ENCODE data around the gene ALK. TPM values are rescaled to one million over a fixed set of nuclear protein-coding genes. Genes with fewer than 3 reads are reported as not detected.

ALK gene
- total and polyA plus RNA-seq, 2 donors: 0.19 to 0.21 TPM

DNA sequence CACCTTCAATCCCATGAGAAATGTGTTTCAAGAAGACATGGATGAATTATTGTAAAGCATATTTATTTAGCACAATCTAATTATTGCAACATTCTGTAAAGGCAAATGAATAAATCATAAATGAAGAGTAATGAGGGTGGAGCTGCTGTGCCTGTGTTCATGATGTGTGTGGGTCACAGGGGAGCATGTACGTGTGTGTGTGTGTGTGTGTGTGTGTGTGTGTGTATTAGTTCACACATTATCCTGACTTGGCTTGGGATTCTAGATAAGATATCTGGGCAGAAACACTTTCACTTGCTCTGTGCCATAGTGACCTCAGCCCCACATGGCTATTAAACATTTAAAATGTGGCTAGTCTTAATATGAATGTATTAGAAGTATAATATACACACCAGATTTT lies 361.8 kb downstream of the ALK start:
- H3K27ac ChIP-seq (ENCODE audit: low read depth in 1 of 2, low read length in 1 of 2): no peak overlapping the region
- WGBS: 95% methylated on average over 1 of the region's 1 CpG
- no peak overlapping the region for H3K4me3 ChIP-seq (ENCODE audit: low read length in 2 of 2)
- no peaks in the 10 kb centered on the region for H3K27me3 ChIP-seq (ENCODE audit: control insufficient read depth in 2 of 2, insufficient read depth in 1 of 2, low read length in 1 of 2)
- no peaks in the 10 kb centered on the region for H3K4me1 ChIP-seq (ENCODE audit: control insufficient read depth in 2 of 2, insufficient read depth in 2 of 2, low read length in 2 of 2)
- H3K36me3 ChIP-seq (ENCODE audit: control insufficient read depth in 2 of 2, insufficient read depth in 2 of 2, low read length in 1 of 2): no peaks in the 10 kb centered on the region
- no peak for DNase-seq (ENCODE audit: low read depth in 6 of 9, low spot score in 9 of 9)
- H3K9me3 ChIP-seq (ENCODE audit: control insufficient read depth in 2 of 2, insufficient read depth in 1 of 2, low read length in 1 of 2): no peaks in the 10 kb centered on the region

- Histone ChIP-seq H3K9me3 (ENCODE audit: control insufficient read depth in 2 of 2, insufficient read depth in 1 of 2, low read length in 1 of 2) (no peaks in the 10 kb centered on the region), H3K27ac (ENCODE audit: low read depth in 1 of 2, low read length in 1 of 2) (no peak overlapping the region), H3K4me1 (ENCODE audit: control insufficient read depth in 2 of 2, insufficient read depth in 2 of 2, low read length in 2 of 2) (no peaks in the 10 kb centered on the region), H3K27me3 (ENCODE audit: control insufficient read depth in 2 of 2, insufficient read depth in 1 of 2, low read length in 1 of 2) (no peaks in the 10 kb centered on the region), H3K4me3 (ENCODE audit: low read length in 2 of 2) (no peak overlapping the region), H3K36me3 (ENCODE audit: control insufficient read depth in 2 of 2, insufficient read depth in 2 of 2, low read length in 1 of 2) (no peaks in the 10 kb centered on the region)
- no peak for DNase-seq (ENCODE audit: low read depth in 6 of 9, low spot score in 9 of 9)
Measured at GRCh38 chr2:29558097-29558496, 363.3 kb downstream of the ALK start.

- H3K4me3 ChIP-seq (ENCODE audit: low read length in 2 of 2): no peak overlapping the region
- H3K27ac ChIP-seq (ENCODE audit: low read depth in 1 of 2, low read length in 1 of 2): no peak overlapping the region
- H3K4me1 ChIP-seq (ENCODE audit: control insufficient read depth in 2 of 2, insufficient read depth in 2 of 2, low read length in 2 of 2): no peaks in the 10 kb centered on the region
- H3K27me3 ChIP-seq (ENCODE audit: control insufficient read depth in 2 of 2, insufficient read depth in 1 of 2, low read length in 1 of 2): no peaks in the 10 kb centered on the region
- no peak for DNase-seq (ENCODE audit: low read depth in 6 of 9, low spot score in 9 of 9)
- 86% methylated on average over 1 of the region's 1 CpG for WGBS
- H3K9me3 ChIP-seq (ENCODE audit: control insufficient read depth in 2 of 2, insufficient read depth in 1 of 2, low read length in 1 of 2): no peaks in the 10 kb centered on the region
- no peaks in the 10 kb centered on the region for H3K36me3 ChIP-seq (ENCODE audit: control insufficient read depth in 2 of 2, insufficient read depth in 2 of 2, low read length in 1 of 2)
Measured at GRCh38 chr2:29557268-29557667, 364.1 kb downstream of the ALK start.

DNA sequence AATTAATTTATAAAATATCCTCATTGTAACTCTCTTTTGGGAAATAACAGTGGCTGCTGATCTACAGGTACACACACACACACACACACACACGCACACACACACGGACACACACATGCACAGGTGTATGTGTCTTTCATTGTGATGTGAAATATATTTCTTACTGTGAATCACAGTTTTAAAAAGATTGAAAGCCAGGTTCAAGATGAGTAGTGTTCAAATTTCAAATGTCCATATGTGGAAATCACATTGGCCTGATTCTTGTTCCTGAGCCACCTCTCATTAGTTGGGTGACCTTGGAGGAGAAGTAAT lies 372.4 kb downstream of the ALK start:
- Histone ChIP-seq H3K4me3 (ENCODE audit: low read length in 2 of 2) (no peak overlapping the region), H3K36me3 (ENCODE audit: control insufficient read depth in 2 of 2, insufficient read depth in 2 of 2, low read length in 1 of 2) (no peaks in the 10 kb centered on the region), H3K27me3 (ENCODE audit: control insufficient read depth in 2 of 2, insufficient read depth in 1 of 2, low read length in 1 of 2) (no peaks in the 10 kb centered on the region), H3K9me3 (ENCODE audit: control insufficient read depth in 2 of 2, insufficient read depth in 1 of 2, low read length in 1 of 2) (no peaks in the 10 kb centered on the region), H3K4me1 (ENCODE audit: control insufficient read depth in 2 of 2, insufficient read depth in 2 of 2, low read length in 2 of 2) (no peaks in the 10 kb centered on the region), H3K27ac (ENCODE audit: low read depth in 1 of 2, low read length in 1 of 2) (no peak overlapping the region)
- no peak for DNase-seq (ENCODE audit: low read depth in 6 of 9, low spot score in 9 of 9)
- 92% methylated on average over 2 of the region's 2 CpGs for WGBS

DNA sequence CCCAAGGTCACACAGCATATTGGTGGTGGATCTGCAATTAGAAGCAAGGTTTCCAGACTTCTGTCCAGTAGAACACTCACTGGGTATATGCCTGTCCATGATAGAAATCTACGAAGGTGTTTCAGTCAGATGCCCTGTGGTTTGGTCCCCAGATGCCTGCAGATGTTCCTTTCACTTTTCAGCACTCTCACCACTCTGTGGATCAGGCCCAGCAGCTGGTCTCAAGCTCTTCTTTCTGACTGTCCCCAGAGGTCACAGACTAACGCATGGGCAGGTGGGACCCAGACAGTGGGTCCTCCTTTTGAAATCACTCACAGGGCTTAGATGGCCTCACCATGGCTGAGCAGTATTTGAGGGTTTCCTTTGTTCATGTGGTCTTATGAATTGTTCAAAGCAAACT lies 376.5 kb downstream of the ALK start:
- 63% methylated on average over 2 of the region's 2 CpGs for WGBS
- H3K36me3 ChIP-seq (ENCODE audit: control insufficient read depth in 2 of 2, insufficient read depth in 2 of 2, low read length in 1 of 2): no peaks in the 10 kb centered on the region
- no peaks in the 10 kb centered on the region for H3K4me1 ChIP-seq (ENCODE audit: control insufficient read depth in 2 of 2, insufficient read depth in 2 of 2, low read length in 2 of 2)
- H3K27me3 ChIP-seq (ENCODE audit: control insufficient read depth in 2 of 2, insufficient read depth in 1 of 2, low read length in 1 of 2): no peaks in the 10 kb centered on the region
- no peak overlapping the region for H3K27ac ChIP-seq (ENCODE audit: low read depth in 1 of 2, low read length in 1 of 2)
- H3K4me3 ChIP-seq (ENCODE audit: low read length in 2 of 2): no peak overlapping the region
- no peak for DNase-seq (ENCODE audit: low read depth in 6 of 9, low spot score in 9 of 9)
- no peaks in the 10 kb centered on the region for H3K9me3 ChIP-seq (ENCODE audit: control insufficient read depth in 2 of 2, insufficient read depth in 1 of 2, low read length in 1 of 2)

DNA sequence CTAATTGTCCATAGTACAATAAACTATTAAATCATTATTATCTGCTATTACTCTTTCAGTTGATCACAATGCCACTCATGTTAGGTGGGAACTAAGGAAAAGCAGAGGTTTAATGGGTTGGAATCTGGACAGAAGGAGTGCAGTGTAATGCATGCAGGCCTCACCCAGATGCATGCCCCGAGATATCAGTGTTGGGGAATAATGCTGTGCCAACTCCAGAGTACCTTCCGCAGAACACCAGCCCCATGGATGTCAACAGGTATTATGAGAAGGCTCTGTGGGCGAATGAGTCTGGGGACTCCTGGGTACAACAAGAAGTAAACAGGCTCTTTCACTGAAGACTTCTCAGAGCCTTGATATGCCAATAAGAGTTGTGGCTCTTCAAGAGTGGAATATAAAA lies 377.4 kb downstream of the ALK start:
- Histone ChIP-seq H3K27ac (ENCODE audit: low read depth in 1 of 2, low read length in 1 of 2) (no peak overlapping the region), H3K9me3 (ENCODE audit: control insufficient read depth in 2 of 2, insufficient read depth in 1 of 2, low read length in 1 of 2) (no peaks in the 10 kb centered on the region), H3K4me1 (ENCODE audit: control insufficient read depth in 2 of 2, insufficient read depth in 2 of 2, low read length in 2 of 2) (no peaks in the 10 kb centered on the region), H3K4me3 (ENCODE audit: low read length in 2 of 2) (no peak overlapping the region), H3K27me3 (ENCODE audit: control insufficient read depth in 2 of 2, insufficient read depth in 1 of 2, low read length in 1 of 2) (no peaks in the 10 kb centered on the region), H3K36me3 (ENCODE audit: control insufficient read depth in 2 of 2, insufficient read depth in 2 of 2, low read length in 1 of 2) (no peaks in the 10 kb centered on the region)
- DNase-seq (ENCODE audit: low read depth in 6 of 9, low spot score in 9 of 9): no peak
- 80% methylated on average over 3 of the region's 3 CpGs for WGBS

DNA sequence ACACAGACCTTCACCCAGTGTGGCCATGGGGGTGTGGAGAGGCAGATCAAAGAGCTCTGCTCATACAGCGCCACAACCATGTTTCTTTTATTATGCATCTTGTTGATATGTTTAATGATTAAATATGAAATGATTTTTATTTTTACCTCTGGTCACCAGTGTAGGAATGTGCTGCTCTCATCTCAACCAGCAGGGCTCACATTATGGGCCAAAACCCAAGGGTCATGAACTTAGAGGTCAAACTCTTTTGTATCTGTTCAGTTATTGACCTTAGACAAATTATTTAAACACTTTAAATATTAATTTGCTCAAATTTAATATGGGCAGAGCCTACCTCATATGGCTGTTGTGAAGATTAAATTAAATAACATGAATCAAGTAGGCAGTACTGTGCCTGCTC lies 386.2 kb downstream of the ALK start:
- WGBS: 96% methylated on average over 1 of the region's 1 CpG

DNA sequence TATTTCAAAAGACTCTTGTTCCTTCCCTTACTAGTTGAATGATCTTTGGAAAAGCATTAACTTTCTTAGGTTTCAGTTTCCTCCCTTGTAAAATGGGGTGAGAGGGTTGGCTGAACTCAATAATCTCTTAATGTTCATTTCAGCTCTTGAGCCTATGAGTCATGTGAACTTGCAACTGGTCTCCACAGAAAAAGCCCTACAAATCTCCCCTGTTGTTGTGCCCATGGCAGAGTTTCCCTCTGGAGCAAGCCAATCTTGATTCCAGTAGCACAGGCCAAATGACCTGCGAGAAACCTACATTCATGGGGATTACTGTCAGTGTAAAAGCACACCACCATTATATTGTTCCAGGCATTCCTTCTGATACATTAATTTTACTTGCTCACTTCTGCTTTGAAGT lies 388.9 kb downstream of the ALK start:
- H3K27ac ChIP-seq (ENCODE audit: low read depth in 1 of 2, low read length in 1 of 2): no peak overlapping the region
- H3K4me3 ChIP-seq (ENCODE audit: low read length in 2 of 2): no peak overlapping the region
- H3K36me3 ChIP-seq (ENCODE audit: control insufficient read depth in 2 of 2, insufficient read depth in 2 of 2, low read length in 1 of 2): no peaks in the 10 kb centered on the region
- DNase-seq (ENCODE audit: low read depth in 6 of 9, low spot score in 9 of 9): no peak
- no peaks in the 10 kb centered on the region for H3K9me3 ChIP-seq (ENCODE audit: control insufficient read depth in 2 of 2, insufficient read depth in 1 of 2, low read length in 1 of 2)
- H3K27me3 ChIP-seq (ENCODE audit: control insufficient read depth in 2 of 2, insufficient read depth in 1 of 2, low read length in 1 of 2): no peaks in the 10 kb centered on the region
- WGBS: 86% methylated on average over 1 of the region's 1 CpG
- peaks cover 0 to 4% of the 10 kb centered on the region in 2 donors for H3K4me1 ChIP-seq (ENCODE audit: control insufficient read depth in 2 of 2, insufficient read depth in 2 of 2, low read length in 2 of 2)

More for the DNA sequence above, 386.2 kb downstream of the ALK start:
- DNase-seq (ENCODE audit: low read depth in 6 of 9, low spot score in 9 of 9): no peak
- Histone ChIP-seq H3K4me1 (ENCODE audit: control insufficient read depth in 2 of 2, insufficient read depth in 2 of 2, low read length in 2 of 2) (no peaks in the 10 kb centered on the region), H3K9me3 (ENCODE audit: control insufficient read depth in 2 of 2, insufficient read depth in 1 of 2, low read length in 1 of 2) (no peaks in the 10 kb centered on the region), H3K36me3 (ENCODE audit: control insufficient read depth in 2 of 2, insufficient read depth in 2 of 2, low read length in 1 of 2) (no peaks in the 10 kb centered on the region), H3K27ac (ENCODE audit: low read depth in 1 of 2, low read length in 1 of 2) (no peak overlapping the region), H3K4me3 (ENCODE audit: low read length in 2 of 2) (no peak overlapping the region), H3K27me3 (ENCODE audit: control insufficient read depth in 2 of 2, insufficient read depth in 1 of 2, low read length in 1 of 2) (no peaks in the 10 kb centered on the region)

DNA sequence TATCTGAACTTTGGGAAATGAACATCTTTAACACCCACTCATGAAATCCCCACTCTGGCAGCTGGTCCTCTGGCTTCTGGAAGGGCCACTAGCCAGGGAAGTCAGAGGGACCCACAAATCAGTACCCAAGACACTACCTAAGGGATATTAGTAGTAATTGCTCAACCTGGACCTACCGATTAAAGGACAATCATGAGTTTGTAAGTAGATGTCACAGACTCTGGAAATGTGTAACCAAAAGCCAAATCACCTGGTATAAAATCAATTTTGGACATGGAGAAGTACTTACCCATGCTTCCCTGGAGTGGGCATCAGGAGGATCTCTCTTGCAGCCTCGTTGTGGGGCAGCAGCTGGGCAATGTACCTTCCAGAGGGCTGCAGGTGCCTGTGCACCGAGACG lies 389.8 kb downstream of the ALK start:
- Histone ChIP-seq H3K9me3 (ENCODE audit: control insufficient read depth in 2 of 2, insufficient read depth in 1 of 2, low read length in 1 of 2) (no peaks in the 10 kb centered on the region), H3K4me1 (ENCODE audit: control insufficient read depth in 2 of 2, insufficient read depth in 2 of 2, low read length in 2 of 2) (peaks cover 0 to 4% of the 10 kb centered on the region in 2 donors), H3K27ac (ENCODE audit: low read depth in 1 of 2, low read length in 1 of 2) (no peak overlapping the region), H3K27me3 (ENCODE audit: control insufficient read depth in 2 of 2, insufficient read depth in 1 of 2, low read length in 1 of 2) (no peaks in the 10 kb centered on the region), H3K4me3 (ENCODE audit: low read length in 2 of 2) (no peak overlapping the region), H3K36me3 (ENCODE audit: control insufficient read depth in 2 of 2, insufficient read depth in 2 of 2, low read length in 1 of 2) (no peaks in the 10 kb centered on the region)
- WGBS: 95% methylated on average over 4 of the region's 4 CpGs
- no peak for DNase-seq (ENCODE audit: low read depth in 6 of 9, low spot score in 9 of 9)

DNA sequence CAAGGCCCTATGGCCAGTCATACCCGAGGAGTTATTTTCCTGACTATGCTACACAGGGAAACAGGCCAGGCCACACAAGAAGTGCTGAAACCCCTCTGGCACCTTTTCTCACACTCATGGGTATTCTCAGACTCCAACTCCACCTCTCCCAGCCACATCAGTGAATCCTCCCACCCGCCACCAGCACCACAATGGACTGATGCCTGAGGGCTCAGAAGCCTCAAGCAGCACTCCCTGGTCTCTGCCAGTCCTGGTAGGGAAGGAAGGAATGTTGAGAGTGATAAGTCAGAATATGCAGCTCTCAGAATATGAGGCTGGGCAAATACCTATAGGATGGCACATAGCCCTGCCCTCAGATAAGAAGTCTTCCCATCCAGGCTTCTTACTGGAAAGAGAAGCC lies 391.1 kb downstream of the ALK start:
- H3K27me3 ChIP-seq (ENCODE audit: control insufficient read depth in 2 of 2, insufficient read depth in 1 of 2, low read length in 1 of 2): no peaks in the 10 kb centered on the region
- H3K36me3 ChIP-seq (ENCODE audit: control insufficient read depth in 2 of 2, insufficient read depth in 2 of 2, low read length in 1 of 2): no peaks in the 10 kb centered on the region
- peaks cover 0 to 4% of the 10 kb centered on the region in 2 donors for H3K4me1 ChIP-seq (ENCODE audit: control insufficient read depth in 2 of 2, insufficient read depth in 2 of 2, low read length in 2 of 2)
- H3K27ac ChIP-seq (ENCODE audit: low read depth in 1 of 2, low read length in 1 of 2): no peak overlapping the region
- DNase-seq (ENCODE audit: low read depth in 6 of 9, low spot score in 9 of 9): no peak
- H3K4me3 ChIP-seq (ENCODE audit: low read length in 2 of 2): no peak overlapping the region
- no peaks in the 10 kb centered on the region for H3K9me3 ChIP-seq (ENCODE audit: control insufficient read depth in 2 of 2, insufficient read depth in 1 of 2, low read length in 1 of 2)
- over 99% methylated on average over 2 of the region's 2 CpGs for WGBS
